GM21737 (cell line): ENCODE data around the gene B4GALT7.
"Not testable (repeated sequence)": the region's sequence is repeated elsewhere in the genome, so short reads cannot be mapped to it uniquely, and the experiment has no call there.

ENCODE experiments used
- ATAC-seq: cut with Tn5 transposase; IDR thresholded peaks from one replicate; pipeline ENCODE4 v1.9.1; 2021; ENCODE audit warnings: mild to moderate bottlenecking, moderate library complexity; ENCODE audit not compliant: unreplicated experiment

The B4GALT7 gene

GRCh38 chr5:177608243-177609075 is 8.5 kb downstream of the B4GALT7 start:
- no peak for ATAC-seq

- ATAC-seq = no peak
Observed at GRCh38 chr5:177609076-177610059, 9.4 kb downstream of the B4GALT7 start.

- ATAC-seq = no peak
Observed at GRCh38 chr5:177610131-177610769, 10.3 kb downstream of the B4GALT7 start.

DNA sequence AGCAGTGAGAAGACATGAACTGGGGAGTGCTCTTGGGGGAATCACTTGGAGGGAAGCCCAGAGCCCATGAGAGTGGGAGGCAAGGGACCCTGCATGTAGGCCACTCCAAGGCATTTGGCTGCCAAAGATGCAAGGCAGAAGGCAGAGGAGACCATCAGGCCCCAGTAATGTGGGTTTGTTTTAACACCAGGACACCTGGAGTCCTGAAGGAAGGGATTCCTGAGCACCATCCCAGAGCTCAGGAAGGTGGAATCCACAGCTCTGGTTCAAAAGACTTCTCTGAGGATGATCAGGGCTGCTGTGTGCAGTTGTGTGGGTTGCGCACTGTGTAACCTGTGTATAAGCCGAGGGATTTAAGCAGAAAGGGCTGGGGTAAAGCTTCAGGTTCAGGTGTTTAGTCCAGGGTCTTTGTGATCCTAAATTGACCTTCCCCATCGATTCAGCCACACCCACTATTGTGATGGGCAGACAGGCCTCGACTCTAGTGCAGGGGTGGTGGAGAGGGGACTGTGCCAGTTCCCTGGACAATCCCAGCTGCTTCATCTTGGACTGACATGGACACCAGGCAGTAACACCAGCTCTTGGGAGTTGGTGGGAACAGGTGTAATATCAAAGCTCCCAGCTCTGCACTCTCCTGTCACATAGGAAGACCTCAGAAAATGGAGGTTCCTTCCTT is 11.0 kb downstream of the B4GALT7 start:
- no peak for ATAC-seq

DNA sequence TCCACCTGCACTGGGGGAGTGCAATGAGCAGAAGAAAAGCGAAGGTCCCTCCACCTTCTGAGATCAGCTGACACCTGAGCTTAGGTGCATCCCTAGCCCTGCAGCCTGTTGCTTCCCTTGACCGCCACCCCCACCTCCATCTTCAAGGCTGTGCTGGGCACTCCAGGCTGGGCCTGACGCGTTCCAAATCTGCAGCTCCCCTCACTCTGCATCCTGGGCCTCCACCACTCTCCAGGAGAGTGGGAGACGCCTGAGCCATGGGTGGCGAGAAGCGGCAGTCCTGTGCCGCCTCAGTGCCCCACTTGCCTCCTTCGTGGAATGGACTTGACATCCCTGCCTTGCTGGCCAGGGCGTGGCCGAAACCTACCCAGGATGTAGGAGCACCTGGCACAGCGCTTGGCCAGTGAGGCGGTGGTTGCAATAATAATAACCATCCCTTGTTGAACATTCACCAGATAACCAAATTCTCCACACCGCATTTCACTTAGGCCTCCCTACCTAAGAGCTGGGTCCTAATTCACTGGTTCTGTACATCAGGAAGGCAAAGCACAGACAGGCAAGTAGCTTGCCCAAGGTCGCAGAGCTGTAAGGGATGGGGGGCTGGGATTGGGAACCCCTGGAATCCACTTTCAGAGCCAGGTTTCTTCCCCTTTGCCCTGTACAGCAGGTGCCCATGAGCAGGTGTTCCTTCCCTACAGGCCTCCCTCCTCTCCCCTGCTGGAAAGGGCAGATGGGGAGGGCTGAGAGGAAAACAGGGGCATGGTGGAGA is 11.7 kb downstream of the B4GALT7 start:
- no peak for ATAC-seq

- no peak for ATAC-seq
Observed at GRCh38 chr5:177612215-177612673, 12.3 kb downstream of the B4GALT7 start.

DNA sequence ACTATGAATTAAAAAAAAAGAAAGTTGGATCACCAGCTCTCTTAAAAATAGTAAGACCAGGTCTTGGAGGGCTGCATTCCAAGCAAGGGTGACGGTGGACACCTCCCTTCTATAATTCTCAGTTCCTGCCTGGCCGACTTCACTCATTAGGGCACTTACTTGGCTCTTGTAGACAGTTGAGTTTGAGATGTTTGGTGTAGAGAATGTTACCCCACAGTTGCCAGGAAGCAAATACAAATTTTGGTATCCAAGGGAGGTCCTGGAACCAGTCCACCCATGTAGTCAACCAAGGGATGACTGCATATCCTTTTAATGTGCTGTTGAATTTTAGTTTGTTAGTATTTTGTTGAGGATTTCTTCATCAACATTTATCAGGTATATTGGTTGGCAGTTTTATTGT is 20.6 kb downstream of the B4GALT7 start:
- ATAC-seq = no peak

DNA sequence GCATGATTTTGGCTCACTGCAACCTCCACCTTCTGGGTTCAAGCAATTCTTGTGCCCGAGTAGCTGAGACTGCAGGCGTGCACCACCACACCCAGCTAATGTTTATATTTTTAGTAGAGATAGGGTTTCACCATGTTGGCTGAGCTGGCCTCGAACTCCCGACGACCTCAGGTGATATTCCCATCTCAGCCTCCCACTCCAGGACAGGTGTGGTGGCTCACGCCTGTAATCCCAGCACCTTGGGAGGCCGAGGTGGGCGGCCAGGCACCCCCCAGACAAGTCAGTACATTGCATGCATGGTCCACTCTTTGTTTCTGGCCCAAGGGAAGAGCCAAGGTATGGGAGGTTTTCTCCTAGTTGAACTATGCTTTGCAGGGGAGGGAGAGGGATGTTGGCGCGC is 24.2 kb downstream of the B4GALT7 start:
- ATAC-seq = not testable (repeated sequence)

DNA sequence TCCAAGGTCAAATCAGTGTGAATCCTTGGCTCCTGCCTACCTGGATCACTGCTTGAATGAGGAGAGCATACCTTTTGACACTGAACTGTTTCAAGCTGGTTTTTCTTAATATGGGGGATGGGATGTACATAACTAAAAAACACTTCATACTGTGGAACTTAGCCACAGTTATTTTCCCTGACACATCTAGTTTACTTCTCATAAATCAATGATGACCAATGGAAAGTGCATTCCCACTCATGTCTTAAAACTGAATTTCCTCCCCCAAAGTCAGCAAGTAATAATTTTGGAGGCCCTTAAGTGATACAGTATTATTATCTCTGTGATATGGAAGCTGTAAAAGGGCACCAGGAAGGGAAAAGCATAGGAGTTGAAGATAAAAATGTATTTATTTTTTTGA is 30.3 kb downstream of the B4GALT7 start:
- ATAC-seq = not testable (repeated sequence)

DNA sequence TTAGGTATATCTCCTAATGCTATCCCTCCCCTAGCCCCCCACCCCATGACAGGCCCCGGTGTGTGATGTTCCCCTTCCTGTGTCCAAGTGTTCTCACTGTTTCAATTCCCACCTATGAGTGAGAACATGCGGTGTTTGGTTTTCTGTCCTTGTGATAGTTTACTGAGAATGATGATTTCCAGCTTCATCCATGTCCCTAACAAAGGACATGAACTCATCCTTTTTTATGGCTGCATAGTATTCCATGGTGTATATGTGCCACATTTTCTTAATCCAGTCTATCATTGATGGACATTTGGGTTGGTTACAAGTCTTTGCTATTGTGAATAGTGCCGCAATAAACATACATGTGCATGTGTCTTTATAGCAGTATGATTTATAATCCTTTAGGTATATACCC is 35.0 kb downstream of the B4GALT7 start:
- ATAC-seq = not testable (repeated sequence)

- not testable (repeated sequence) for ATAC-seq
Observed at GRCh38 chr5:177645462-177645861, 45.5 kb downstream of the B4GALT7 start.

DNA sequence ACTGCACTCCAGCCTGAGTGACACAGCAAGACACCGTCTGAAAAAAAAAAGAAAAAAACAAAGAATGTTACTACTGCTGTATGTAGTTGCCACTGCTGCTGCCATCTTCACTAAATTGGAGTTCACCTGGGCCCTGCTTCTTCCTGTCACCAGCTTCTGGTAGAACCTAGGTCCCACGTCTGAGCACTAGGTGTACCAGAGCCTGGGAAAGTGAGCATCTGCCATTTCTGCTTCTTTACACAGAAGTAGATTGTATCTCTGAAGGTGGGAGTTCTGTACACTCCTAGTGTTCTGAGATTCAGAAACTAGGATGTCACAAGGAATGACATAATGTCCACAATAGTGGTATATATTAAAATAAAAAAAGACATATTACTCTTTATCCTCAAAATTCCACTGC is 51.3 kb downstream of the B4GALT7 start:
- not testable (repeated sequence) for ATAC-seq

GRCh38 chr5:177657846-177658245 is 57.9 kb downstream of the B4GALT7 start:
- not testable (repeated sequence) for ATAC-seq

DNA sequence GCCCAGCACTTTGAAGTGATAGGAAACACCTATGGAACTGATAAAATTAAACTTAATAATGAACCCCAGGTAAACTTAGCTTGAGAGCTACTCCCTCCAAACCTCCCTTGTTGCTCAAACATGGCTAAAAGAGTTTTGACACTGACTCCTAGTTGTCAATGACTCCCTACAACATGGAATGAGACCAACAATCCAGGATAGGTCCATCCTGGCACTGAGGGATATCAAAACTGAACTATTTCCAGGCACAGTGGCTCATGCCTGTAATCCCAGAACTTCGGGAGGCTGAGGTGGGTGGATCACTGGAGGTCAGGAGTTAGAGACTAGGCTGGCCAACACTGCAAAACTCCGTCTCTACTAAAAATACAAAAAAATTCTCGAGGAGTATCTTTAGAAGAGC is 58.6 kb downstream of the B4GALT7 start:
- not testable (repeated sequence) for ATAC-seq
